ENCODE data around the gene SLC5A2.
"Not testable (repeated sequence)": the region's sequence is repeated elsewhere in the genome, so short reads cannot be mapped to it uniquely, and the experiment has no call there.

The SLC5A2 gene

DNA sequence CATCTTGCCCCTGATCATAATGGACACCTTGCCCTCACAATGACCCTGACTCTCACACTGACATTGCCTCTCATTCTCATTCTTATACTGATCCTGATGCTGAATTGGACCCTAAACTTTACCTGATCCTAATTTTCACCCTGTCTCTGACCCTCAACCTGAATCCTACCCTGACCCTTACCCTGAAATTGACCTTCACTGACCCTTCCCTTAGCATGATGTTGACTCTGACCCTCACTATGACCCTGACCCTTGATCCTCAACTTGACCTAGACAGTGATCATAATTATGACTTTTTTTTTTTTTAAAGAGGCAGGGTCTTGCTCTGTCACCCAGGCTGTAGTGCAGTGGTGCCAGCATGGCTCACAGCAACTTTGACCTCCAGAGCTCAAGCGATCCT lies 48.2 kb downstream of the SLC5A2 start:
- Mint-ChIP-seq H3K4me3 (no peak overlapping the region), H3K36me3 (ENCODE audit: low read depth) (no peaks in the 10 kb centered on the region), H3K27ac (no peak overlapping the region), H3K4me1 (peaks cover 24% of the 10 kb centered on the region), H3K9me3 (no peaks in the 10 kb centered on the region), H3K27me3 (peaks cover 41% of the 10 kb centered on the region)
- no peak for ATAC-seq
- DNase-seq, result no peak

DNA sequence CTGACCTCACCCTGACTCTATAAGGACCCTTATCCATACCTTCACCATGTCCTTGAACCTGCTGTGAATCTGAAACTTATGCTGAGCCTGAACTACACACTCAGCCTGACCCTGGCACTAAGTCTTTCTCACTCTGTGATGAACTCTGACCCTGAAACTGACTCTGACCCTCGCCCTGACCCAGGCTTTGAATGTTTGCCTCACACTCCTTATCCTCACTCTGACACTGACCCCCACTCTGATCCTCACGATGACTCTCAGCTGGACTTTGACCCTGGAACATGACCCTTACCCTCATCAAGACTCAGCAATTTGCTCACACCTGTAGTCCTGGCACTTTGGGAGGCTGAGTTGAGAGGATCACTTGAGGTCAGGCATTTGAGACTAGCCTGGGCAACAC lies 49.2 kb downstream of the SLC5A2 start:
- Mint-ChIP-seq H3K36me3 (ENCODE audit: low read depth) (no peaks in the 10 kb centered on the region), H3K9me3 (no peaks in the 10 kb centered on the region), H3K4me1 (peaks cover 19% of the 10 kb centered on the region), H3K27me3 (peaks cover 46% of the 10 kb centered on the region), H3K27ac (no peak overlapping the region), H3K4me3 (no peak overlapping the region)
- no peak for ATAC-seq
- no peak for DNase-seq

DNA sequence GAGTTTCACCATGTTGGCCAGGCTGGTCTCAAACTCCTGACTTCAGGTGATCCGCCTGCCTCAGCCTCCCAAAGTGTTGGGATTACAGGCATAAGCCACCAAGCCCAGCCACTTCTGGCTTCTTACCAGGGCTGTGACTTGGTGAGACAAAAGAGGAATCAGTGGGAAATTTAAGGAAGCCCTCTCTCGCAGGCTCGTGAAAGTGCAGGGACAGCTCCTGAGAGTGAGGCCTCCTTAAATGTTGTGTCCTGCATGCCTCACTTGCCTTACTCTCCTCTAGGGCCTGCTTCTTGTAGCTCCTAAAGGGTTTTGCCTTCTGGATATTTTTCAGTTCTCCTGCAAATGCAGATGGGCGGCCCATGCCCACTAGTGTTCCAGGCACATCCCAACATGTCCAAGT lies 50.0 kb downstream of the SLC5A2 start:
- Mint-ChIP-seq H3K27ac (no peak overlapping the region), H3K36me3 (ENCODE audit: low read depth) (no peaks in the 10 kb centered on the region), H3K4me3 (no peak overlapping the region), H3K9me3 (no peaks in the 10 kb centered on the region), H3K27me3 (peaks cover 45% of the 10 kb centered on the region), H3K4me1 (peaks cover 17% of the 10 kb centered on the region)
- DNase-seq (no peak), ATAC-seq (no peak)

DNA sequence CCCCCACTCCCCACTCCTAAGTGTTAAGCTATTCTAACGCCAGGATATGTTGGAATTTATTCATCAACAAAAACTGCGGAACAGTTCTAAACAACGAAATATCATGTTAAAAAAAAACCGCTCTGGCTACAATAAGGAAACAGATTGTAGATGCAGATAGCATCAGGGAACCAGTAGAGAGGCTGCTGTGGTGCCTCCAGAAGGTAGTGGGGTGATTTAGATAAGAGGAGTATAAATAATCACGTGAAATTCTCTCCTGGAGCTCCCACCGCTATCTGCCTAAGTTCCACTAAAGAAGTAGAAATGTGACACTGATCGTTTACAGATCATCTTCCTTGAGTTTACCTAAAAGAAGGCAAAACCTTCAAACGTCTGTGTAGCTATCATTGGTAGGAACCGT lies 52.8 kb downstream of the SLC5A2 start:
- no peak overlapping the region for H3K27ac Mint-ChIP-seq
- peaks cover 45% of the 10 kb centered on the region for H3K27me3 Mint-ChIP-seq
- DNase-seq, result no peak
- H3K9me3 Mint-ChIP-seq, result peaks cover 13% of the 10 kb centered on the region
- peaks cover 13% of the 10 kb centered on the region for H3K4me1 Mint-ChIP-seq
- ATAC-seq, result no peak
- H3K36me3 Mint-ChIP-seq (ENCODE audit: low read depth), result peaks cover 8% of the 10 kb centered on the region
- no peak overlapping the region for H3K4me3 Mint-ChIP-seq

DNA sequence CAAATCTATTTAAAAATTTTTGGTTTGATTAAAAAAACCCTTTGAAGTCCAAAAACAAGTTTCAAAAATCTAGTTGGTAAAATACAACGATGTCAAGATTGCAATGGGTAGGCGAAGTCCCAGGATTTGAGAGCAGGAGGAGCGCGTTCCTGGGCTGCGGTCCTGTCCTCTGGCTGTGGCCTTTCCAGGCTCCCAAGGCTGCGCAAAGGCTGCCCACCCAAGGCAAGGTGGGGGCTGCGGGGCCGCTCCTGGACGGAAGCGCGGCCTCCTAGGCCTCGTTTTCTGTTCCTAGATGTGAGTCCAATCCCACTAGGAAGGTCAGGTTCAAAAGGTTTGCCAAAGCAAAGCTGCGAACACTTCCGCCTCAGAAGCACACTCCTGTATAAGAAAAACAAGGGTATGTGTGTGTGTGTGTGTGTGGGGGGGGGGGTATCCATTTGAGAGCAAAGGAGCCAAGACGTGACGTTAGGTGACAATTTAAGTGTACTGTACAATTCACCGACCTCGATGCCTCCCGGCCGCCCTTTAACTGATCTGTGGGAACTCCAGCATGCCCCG lies 54.0 kb downstream of the SLC5A2 start:
- Mint-ChIP-seq H3K36me3 (ENCODE audit: low read depth) (peaks cover 8% of the 10 kb centered on the region), H3K27me3 (peaks cover 50% of the 10 kb centered on the region)
- ATAC-seq, result no peak

DNA sequence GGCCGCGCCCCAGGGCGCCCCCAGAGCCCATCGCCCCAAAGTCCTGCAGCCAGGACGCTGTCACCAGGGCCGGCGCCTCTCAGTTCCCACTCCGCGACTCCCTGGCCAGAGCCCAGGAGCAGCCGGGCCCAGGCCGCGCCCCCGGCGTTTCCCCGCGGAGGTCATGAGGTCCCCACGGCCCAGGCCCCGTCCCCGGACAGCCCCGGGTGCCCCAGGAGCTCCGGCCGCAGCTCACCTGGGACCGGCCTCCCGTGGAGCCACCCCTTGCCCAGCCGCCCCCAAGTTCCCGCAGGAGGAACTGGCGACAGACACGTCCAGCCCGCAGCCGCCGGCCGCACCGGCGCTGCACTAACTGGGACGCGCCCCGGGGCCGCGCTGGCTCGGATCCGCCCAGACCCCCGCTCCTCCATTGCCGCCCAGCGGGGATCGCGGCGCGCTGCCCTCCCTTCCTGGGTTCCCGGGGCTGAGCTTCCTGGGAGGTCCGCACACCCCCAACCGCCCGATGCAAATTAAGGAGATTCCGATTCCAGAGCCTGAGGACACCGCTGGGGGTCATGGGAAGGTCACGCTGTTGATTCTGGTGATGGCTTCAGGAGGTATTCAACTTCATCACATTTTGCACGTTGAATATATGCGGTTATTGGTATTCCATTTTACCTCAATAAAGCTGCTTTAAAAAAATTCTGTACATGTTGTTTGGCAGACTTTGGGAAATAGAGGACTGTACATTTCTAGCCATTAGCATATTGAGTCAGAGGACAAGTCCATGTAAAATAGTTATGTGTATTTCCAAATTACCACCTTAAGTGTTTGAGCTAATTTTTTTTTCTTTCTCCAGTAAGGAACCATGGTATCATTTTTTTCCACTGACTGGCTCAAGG lies 54.7 kb downstream of the SLC5A2 start:
- Mint-ChIP-seq H3K4me1 (peaks cover 13% of the 10 kb centered on the region), H3K27ac (peak overlapping the region; percentile 71), H3K9me3 (peaks cover 20% of the 10 kb centered on the region), H3K4me3 (peak overlapping the region; percentile 52), H3K36me3 (ENCODE audit: low read depth) (peaks cover 8% of the 10 kb centered on the region), H3K27me3 (peaks cover 50% of the 10 kb centered on the region)
- DNase-seq, result no peak
- ATAC-seq, result peak; percentile 20

More for the DNA sequence above, 54.0 kb downstream of the SLC5A2 start:
- peaks cover 13% of the 10 kb centered on the region for H3K4me1 Mint-ChIP-seq
- no peak for DNase-seq
- peaks cover 13% of the 10 kb centered on the region for H3K9me3 Mint-ChIP-seq
- H3K27ac Mint-ChIP-seq, result no peak overlapping the region
- H3K4me3 Mint-ChIP-seq, result no peak overlapping the region

DNA sequence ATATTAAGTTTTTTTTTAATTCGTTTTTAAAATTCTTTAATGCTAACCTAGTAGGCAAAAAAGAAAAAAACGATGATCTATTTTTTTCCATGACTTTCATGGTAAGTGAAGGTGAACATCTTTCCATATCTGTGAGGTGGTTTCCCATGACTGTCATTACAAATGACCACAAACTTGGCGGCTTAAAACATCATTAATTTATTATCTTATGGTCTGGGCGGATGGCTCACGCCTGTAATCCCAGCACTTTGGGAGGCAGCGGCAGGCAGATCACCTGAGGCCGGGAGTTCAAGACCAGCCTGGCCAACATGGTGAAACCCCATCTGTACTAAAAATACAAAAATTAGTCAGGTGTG lies 55.3 kb downstream of the SLC5A2 start:
- DNase-seq; H3K36me3 Mint-ChIP-seq (ENCODE audit: low read depth): not testable (repeated sequence)
- Mint-ChIP-seq H3K27ac (peak overlapping the region; percentile 71), H3K4me3 (peak overlapping the region; percentile 52), H3K9me3 (peaks cover 20% of the 10 kb centered on the region), H3K4me1 (peaks cover 13% of the 10 kb centered on the region), H3K27me3 (peaks cover 50% of the 10 kb centered on the region)
- peak; percentile 75 for ATAC-seq

DNA sequence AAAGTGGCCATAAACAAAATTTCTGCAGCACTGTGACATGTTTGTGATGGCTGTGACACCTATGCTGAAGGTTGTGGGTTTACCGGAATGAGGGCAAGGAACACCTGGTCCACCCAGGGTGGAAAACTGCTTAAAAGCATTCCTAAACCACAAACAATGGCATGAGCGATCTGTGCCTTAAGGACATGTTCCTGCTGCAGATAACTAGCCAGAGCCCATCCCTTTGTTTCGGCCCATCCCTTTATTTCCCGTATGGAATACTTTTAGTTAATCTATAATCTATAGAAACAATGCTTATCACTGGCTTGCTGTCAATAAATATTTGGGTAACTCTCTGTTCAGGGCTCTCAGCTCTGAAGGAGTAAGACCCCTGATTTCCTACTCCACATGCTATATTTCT lies 56.8 kb downstream of the SLC5A2 start:
- H3K36me3 Mint-ChIP-seq (ENCODE audit: low read depth); DNase-seq; H3K27ac Mint-ChIP-seq; ATAC-seq; H3K4me3 Mint-ChIP-seq: not testable (repeated sequence)
- H3K4me1 Mint-ChIP-seq, result peaks cover 13% of the 10 kb centered on the region
- H3K9me3 Mint-ChIP-seq, result peaks cover 25% of the 10 kb centered on the region
- peaks cover 44% of the 10 kb centered on the region for H3K27me3 Mint-ChIP-seq
